NCI-H2029 (cell line): ENCODE results near the gene SWT1.

Experiments
- DNase-seq: peaks from one replicate; lab custom pipeline; 2025; lab: John Stamatoyannopoulos, UW

Gene SWT1

DNA sequence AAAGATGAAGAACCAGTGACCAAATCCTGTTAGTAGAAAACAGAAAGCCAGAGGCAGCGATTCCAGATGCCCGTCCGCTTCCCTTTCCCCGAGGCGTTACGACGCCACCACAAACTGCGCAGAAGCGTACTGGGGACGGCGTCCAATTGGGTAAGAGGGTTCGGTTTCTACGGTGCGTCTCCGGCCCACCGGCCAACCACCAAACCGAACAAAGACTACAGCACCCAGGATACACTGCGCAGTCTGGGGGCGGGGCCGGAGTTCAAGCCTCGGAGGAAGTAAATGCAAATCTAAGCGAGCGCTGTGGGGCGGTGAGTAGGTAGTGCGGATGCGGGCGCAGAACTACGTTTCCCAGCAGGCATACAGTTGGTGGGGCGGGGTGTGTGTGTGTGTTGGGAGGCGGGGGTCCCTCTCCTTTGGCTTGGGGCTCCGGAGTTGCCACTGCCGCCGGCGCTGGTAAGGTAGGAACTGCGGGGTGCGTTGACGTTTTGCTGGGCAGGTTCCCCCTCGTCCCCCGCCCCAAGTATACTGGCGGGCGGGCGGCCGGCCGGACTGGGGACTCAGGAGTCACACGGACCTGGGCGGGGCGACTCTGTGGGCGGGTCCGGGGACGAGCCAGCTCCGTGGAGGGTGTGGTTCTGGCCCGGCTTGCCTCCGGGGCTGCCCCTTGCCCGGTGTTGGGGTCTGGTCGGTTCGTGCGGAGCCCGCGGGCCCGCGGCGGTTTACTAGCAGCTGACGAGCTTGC lies at the start of gene SWT1, which contains the start of gene TRMT1L:
Gene SWT1 (plus strand): TSS at position 314 of the 745 bp plus-strand sequence. CDS start 3,675 bp downstream, outside the sequence.
Gene TRMT1L (minus strand): TSS at position 100 of the 745 bp plus-strand sequence. CDS start 241 bp downstream, outside the sequence.
- peak; percentile 97 for DNase-seq

GRCh38 chr1:185108321-185108720 lies 48.6 kb upstream of the SWT1 start:
- DNase-seq: no peak

GRCh38 chr1:185110145-185110544 lies 46.8 kb upstream of the SWT1 start:
- DNase-seq: no peak

- no peak for DNase-seq
These were observed 45.1 kb upstream of the SWT1 start for GRCh38 chr1:185111873-185112272.

DNA sequence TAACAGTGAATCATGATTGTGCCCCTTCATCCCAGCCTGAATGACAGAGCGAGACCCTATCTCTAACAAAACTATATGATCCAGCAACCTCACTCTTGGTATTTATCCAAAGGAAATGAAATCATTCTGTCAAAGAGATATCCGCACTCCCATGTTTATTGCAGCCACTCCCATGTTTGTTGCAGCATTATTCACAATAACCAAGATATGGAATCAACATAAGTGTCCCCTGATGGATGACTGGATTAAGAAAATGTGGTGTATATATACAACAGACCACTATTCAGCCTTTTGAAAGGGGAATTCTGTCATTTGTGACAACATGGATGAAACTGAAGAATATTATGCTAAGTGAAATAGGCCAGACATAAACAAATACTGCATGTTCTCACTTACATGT lies 44.6 kb upstream of the SWT1 start:
- DNase-seq: no peak

GRCh38 chr1:185129708-185130107 lies 27.3 kb upstream of the SWT1 start:
- no peak for DNase-seq

GRCh38 chr1:185132534-185132933 lies 24.4 kb upstream of the SWT1 start:
- no peak for DNase-seq

DNA sequence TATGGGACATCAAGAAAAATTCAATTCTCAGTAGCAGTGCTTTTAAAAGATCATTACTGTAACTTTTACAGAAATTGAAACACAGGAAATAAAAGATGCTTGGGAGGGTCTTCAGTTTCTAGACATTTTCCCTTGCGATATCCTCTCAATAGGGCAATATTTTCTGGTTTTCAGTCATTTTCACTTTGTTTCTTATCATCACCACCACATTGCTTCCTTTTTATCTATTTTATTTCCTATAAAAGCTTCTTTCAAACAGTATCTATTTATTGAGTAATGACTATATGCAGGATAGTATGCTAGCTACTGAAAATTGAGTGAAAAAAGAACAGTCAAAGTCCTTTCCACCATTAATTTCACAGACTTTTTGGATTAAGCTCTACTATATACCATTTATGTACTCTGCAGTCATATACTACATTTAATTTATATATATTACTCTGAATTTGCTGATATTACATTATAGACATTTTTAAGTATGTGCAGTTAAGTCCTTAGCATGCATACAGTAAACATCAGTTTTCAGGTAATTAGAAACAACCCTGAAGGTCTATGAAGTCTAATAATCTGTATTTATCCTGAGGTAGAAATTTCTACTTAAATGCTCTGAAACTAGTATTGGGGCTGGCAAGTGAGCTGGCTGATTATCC lies 18.9 kb upstream of the SWT1 start:
- DNase-seq: no peak

GRCh38 chr1:185139246-185139645 lies 17.7 kb upstream of the SWT1 start:
- DNase-seq: no peak

DNA sequence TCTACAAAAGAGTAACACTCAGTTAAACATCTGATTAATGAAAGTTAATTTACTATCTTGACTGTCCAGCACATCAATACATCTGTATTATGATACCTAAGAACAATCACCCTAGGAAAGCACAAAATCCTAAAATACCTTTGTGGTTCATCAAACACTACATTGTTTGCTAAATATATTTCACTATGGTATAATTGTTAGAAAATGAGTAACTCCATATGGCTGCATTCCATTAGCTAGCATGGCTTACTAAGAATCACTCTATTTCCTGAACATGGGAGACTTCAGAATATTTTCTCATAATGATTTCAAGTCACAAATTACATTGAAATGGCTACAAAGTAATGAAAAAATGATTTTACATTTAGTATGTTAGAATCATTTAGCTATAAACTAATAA lies 12.7 kb upstream of the SWT1 start:
- DNase-seq: no peak

- DNase-seq: no peak
These were observed 5.8 kb upstream of the SWT1 start for GRCh38 chr1:185151215-185151614.

- DNase-seq: no peak
These were observed 4.7 kb upstream of the SWT1 start for GRCh38 chr1:185152187-185152767.

DNA sequence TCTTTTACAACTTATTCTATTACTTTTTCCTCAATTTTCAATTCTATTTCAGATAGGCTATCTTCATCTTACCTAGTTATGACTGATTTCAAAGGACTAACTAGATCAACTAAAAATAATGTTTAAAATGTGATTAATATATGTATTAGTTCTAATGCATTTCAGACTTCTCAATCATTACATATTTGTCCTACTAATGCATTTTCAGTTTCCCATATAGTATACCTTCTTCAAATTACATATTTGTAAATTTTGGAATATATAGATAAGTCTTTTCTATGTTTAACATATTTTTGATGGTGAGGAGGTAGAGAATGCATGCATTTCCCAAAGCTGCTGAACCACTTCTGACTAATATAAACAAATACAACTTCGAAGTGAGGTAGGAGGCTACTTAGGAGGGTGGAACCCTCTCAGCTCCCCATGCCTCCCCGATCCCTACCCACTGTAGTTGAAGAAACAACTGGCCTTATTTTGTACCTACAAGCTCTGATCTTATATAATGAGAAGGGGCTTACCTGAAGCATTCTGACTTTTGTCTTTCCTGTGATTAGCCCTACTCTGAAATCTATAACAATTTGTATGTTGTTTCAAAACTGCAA lies 2.0 kb upstream of the SWT1 start:
- no peak for DNase-seq

- no peak for DNase-seq
These were observed 1.2 kb upstream of the SWT1 start for GRCh38 chr1:185155600-185156287.

GRCh38 chr1:185156288-185156853 lies 596 bp upstream of the SWT1 start:
- DNase-seq: no peak

DNA sequence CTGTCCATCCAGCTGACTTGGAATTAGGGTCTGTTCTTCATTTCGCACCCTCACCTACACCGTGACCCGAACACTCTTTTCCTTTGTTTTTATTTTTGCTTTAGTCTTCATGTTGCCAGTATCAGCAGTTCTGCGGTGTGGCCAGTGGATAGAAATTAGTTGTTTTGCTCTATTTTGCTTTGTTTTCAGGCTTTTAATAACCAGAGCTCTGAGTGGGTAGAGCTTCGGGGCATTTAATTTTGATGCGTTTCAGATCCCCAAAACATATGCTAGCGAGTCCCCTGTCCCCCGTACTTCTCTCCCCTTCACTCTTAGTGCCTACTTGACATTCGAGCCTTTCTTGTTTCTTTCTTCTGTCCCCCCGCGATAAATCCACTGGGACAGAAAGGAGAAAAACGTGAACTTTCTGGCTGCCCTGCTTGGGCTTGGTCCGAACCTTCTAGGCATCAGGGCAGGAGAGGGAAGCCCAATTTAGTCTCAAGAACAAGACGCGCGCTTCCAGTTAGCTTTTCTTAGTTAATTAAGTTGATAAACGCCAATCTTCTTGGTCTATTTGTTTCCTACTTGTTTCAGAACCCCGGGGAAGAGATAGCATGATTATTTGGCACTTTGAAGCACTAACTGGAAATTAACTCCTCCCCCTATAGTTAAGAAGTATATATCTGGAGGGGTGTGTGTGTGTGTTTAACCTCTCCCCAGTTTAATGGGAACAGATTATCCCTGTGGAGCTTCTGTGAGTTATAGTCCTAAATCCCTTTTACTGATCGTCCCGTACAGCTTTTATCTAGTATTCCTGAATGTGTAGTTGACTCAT lies 839 bp downstream of the SWT1 start:
- no peak for DNase-seq

DNA sequence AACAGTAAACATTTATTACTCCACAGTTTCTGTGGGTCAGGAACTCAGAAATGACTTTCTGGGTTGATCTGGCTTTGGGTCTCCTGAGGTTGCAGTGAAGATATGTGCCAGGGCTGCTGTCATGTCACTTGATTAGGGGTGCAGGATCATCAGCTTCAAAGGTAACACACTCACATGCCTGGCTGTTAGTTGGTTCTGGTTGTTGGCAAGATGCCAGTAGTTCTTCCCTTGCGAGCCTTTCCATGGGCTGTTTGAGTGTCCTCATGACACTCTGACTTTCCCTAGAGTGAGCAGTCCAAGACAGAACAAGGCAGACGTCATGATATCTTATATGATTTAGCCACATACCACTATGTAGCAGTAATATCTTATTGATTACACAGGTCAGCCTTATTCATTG lies 1.8 kb downstream of the SWT1 start:
- DNase-seq: peak; percentile 3

DNA sequence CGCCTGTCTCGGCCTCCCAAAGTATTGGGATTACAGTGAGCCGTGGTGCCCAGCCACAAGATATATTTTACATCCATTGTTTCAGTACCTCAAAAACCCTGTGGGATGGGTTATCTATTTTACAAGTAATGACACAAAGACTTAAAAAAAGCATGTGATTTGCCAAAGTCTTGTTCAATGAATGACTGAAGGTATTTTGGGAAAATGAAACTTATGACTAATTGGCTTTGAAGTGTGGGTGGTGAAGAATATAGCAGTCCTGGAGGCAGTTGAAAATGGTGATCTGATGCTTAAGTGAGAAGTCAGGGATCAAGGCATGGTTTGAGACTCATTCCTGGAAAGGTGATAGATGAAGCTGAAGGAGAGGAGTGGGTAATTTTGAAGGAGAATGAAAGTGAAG lies 3.0 kb downstream of the SWT1 start:
- no peak for DNase-seq

- no peak for DNase-seq
These were observed 5.5 kb downstream of the SWT1 start for GRCh38 chr1:185162491-185162890.

- no peak for DNase-seq
These were observed 9.1 kb downstream of the SWT1 start for GRCh38 chr1:185166106-185166505.

DNA sequence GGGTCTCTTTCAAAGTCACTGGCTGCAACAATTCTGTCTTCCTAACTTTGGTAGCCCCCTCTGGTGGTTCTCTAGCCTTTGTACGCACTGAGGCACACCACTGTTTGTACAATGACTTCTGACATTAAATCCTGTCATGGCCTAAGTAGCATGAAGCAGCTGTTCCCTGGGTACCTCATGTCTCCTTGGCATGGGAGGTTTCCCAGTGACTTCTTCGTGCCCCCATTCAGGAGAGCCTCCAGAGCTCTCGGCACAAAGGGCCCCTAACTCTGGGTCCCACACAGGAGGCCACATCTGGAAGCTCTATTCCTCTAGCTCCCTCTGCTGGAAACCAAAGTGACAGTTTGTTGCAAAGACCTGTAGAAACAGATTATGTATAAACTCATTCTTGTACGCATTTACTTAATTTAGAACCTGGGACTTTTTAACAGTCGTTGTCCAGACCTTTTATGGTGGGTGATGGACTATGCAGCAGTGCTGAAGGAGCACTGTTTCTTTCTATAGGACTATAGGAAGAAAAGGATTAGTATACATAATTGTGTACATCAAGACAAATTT lies 13.4 kb downstream of the SWT1 start:
- DNase-seq: peak; percentile 7
